GM19455 (cell line): ENCODE data around the gene CCDC134.
"Not testable (repeated sequence)": the region's sequence is repeated elsewhere in the genome, so short reads cannot be mapped to it uniquely, and the experiment has no call there.

Source experiments
- ATAC-seq: cut with Tn5 transposase; IDR thresholded peaks from one replicate; pipeline ENCODE4 v1.9.1; 2021; ENCODE audit not compliant: unreplicated experiment

The CCDC134 gene

DNA sequence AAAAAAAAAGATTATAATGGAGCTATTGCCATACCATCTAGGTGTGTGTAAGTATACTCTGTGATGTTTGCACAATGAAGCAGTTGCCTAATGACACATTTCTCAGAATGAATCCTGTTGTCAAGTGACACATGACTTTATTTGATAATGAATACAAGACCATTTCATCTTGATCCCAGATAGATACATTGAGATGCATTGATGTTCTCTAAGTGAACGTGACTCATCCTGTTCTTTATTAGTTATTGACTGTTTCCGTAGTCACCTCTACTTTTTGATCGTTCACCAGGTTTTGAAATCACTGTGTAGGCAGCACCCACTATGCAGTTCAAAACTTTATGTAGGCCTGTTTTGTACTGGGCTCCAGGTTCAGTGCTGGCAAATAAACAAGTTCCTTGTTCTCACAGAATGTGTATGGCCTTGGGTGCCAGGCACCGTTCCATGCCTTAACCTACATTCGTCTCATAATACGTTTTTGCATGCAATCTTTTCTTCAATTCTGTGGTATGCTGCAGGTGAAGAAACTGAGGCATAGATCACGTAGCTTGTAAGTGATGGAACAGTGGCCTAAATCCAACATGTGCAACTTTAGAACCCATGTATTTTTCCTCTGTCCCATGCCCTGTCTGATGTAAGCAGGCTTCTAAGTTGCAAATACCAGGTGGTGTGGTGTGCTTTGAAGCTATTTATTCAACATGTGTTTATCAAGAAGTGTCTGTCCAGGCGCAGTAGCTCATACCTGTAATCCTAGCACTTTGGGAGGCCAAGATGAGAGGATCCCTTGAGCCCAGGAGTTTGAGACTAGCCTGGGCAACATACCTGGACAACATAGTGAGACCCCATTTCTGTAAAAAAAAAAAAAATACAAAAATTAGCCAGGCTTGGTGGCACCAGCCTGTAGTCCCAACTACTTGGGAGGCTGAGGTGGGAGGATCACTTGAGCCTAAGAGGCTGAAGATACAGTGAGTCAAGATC is 42.8 kb downstream of the CCDC134 start:
- no peak for ATAC-seq

- no peak for ATAC-seq
Observed at GRCh38 chr22:41844036-41844435, 43.6 kb downstream of the CCDC134 start.

DNA sequence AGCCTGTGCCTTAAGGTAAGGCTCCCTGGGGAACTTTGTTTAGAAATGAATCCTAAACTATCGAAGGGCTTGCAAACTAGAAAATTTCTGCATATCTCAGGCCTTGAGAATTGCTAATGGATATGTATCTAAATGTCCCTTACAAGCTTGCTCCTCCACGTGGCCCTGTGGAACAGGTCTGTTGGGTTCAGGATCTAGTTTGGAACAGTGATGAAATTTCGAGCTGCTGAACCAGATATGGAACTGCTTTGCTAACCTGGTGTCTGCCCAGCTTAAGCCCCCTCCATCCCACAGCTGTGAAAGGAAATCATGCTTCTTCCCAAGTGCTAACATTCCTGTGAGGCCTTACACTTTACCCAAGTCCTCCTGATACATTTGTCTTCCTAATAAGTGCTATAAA is 44.0 kb downstream of the CCDC134 start:
- ATAC-seq: no peak

DNA sequence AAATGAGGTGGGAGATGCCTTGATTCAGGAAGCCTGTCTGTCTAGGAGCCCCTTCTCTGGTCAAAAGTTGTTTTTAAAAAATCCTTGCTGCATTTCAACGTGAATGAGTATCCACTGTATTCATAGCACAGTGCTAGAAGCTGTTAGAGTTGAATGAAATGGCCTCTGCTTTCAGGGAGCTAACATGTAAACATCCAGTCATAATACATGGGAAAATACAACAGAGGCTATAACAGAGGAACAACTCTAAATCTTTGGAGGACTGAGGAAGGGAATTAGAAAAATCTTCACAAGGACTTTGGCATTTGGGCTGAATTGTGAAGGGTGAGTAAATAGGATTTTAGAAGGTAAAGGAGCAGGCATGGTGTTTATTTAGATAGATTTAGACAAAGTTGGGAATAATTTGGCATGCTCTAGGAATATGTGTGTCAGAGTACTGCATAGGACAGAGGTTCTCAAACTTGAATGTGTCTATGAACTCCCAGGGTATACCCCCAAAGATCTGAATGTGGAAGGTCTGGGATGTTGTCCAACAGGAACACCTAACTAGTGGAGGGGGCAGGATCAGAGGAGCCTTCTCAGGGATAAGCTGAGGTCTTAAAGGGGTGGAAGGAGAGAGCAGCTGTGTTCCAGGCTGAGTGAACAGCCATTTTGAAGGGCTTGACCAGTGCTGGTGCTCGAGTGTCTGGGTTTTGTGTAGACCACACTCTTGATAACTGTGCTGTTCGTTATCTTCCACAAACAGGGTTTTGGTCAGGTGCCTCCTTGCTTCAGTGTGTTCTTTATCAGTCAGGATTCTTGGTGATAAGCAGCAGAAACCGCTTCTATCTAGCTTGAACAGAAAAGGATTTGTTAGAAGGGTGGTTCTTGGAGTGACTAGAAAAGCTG is 45.1 kb downstream of the CCDC134 start:
- no peak for ATAC-seq

- no peak for ATAC-seq
Observed at GRCh38 chr22:41846268-41846987, 45.9 kb downstream of the CCDC134 start.

DNA sequence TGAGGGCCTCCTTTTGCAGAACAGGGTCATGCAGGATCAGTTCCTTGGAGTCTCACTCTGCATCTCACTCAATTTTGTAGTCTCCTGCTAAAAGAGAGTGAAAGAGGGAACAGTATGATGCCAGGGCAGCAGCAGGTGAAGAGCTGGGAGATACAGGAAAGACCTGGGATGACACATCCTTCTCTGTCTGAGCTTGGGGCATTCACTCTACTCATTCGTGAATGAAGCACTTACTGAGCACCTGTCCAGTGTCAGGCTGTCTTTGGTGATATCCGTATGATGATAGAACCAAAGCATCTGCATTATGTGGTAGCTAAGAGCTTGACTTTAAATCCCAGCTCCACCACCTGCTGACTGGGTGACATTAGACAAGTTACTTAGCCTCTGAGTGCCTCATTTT is 46.8 kb downstream of the CCDC134 start:
- no peak for ATAC-seq

GRCh38 chr22:41848468-41848867 is 48.0 kb downstream of the CCDC134 start:
- no peak for ATAC-seq

DNA sequence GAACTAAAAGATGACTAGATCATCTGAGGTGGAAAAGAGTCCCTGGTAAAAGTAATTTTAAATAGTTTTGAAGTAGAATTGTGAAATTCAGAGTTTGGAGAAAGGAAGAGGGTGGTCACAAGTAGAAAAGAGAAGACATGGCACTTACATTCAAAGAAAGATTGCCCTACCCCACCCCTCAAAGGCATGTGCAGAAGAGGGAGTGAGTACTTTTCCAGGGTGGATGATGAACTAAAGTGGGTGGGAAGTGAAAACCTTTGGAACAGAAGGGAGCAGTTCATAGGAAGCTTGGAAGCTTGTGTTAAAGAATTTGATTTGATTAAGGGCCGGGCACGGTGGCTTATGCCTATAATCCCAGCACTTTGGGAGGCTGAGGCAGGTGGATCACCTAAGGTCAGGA is 56.0 kb downstream of the CCDC134 start:
- no peak for ATAC-seq

DNA sequence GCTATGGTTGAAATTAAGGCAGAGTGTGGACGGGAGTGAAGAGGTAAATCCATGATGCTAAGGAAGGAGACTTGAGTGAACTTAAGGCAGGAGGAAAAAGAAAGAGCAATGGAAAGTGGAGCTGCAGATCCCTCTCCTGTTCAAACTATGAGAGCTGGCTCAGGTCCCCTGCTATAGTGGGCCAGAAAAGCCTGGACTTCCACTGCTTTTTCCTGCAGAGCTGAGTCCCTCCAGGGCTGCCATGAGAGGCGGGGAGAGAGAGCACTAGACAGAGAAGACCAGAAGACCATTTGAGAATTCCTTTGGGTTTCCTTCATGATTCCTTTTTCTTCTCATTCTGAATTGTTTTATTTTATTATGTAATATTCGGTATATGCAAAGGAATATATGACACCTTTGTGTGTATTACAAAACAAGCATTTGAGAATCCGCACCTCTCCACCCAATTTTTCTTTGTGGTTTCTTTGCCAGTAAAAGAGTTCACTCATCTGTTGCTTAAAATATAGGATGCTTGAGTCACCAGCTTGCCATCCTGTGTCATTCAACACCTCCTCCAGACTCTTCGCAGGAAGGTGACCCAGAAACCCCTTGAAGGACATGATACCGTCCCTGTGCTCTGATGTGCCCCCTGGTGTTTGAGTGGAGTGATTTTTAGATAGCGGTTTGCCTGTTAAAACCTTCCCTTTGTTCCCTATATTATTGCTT is 56.8 kb downstream of the CCDC134 start:
- no peak for ATAC-seq

DNA sequence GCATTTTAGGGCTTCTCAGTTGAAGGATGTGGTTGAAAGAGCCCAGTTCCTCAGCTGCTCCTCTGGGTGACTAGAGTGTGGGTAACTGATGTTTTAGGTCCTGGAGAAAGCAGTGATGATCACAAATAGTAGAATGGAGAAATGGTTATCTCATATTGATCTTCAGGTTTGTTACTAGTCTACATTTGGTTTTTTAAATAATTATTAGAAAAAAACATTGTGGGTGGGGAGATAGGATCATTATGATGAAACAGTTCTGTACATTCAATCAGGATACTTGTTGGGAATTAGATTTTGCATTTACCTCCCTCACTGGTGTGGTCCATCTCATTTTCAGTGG is 57.4 kb downstream of the CCDC134 start:
- no peak for ATAC-seq

GRCh38 chr22:41862160-41862529 is 61.7 kb downstream of the CCDC134 start:
- no peak for ATAC-seq

- peak; percentile 63 for ATAC-seq
Observed at GRCh38 chr22:41862530-41863266, 62.2 kb downstream of the CCDC134 start.

GRCh38 chr22:41863472-41863871 is 63.0 kb downstream of the CCDC134 start:
- no peak for ATAC-seq

- no peak for ATAC-seq
Observed at GRCh38 chr22:41868556-41868955, 68.1 kb downstream of the CCDC134 start.

DNA sequence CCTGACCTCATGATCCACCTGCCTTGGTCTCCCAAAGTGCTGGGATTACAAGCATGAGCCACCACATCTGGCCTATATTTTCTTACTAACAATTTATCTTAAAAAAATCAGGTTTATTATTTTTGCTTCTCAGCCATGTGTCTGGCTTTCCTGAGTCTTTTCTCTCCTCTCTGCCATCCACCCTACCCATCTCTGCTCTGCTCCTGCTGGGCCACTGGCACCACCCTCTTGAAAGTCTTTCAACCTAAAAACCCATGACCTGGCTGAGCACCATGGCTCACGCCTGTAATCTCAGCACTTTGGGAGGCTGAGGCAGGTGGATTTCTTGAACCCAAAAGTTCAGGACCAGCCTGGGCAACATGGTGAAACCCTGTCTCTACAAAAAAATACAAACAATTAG is 69.6 kb downstream of the CCDC134 start:
- ATAC-seq: not testable (repeated sequence)

- ATAC-seq: no peak
Observed at GRCh38 chr22:41870786-41871185, 70.3 kb downstream of the CCDC134 start.

DNA sequence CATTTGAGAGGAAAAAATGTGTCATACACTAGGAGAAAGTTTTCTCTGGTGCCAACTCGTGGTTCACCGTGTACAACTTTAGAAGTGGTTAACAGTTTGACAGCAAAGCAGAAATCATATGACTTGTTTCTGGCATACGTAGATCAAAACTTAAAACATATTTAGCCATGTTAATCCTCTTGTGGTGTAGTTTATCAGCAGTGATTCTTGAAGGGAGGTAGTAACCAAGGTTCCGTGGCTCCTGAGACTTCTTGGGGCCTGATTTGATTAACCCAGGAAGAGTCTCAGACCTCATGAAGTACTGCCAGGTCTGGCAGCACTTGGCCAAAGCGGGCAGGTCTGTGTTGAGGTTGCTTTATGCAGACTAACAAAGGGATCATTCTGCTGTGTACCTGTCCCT is 72.9 kb downstream of the CCDC134 start:
- no peak for ATAC-seq

- ATAC-seq: no peak
Observed at GRCh38 chr22:41874090-41874489, 73.6 kb downstream of the CCDC134 start.

GRCh38 chr22:41875531-41876270 is 75.2 kb downstream of the CCDC134 start:
- no peak for ATAC-seq
